ENCODE measurements around the gene PLCB1.

Gene PLCB1

DNA sequence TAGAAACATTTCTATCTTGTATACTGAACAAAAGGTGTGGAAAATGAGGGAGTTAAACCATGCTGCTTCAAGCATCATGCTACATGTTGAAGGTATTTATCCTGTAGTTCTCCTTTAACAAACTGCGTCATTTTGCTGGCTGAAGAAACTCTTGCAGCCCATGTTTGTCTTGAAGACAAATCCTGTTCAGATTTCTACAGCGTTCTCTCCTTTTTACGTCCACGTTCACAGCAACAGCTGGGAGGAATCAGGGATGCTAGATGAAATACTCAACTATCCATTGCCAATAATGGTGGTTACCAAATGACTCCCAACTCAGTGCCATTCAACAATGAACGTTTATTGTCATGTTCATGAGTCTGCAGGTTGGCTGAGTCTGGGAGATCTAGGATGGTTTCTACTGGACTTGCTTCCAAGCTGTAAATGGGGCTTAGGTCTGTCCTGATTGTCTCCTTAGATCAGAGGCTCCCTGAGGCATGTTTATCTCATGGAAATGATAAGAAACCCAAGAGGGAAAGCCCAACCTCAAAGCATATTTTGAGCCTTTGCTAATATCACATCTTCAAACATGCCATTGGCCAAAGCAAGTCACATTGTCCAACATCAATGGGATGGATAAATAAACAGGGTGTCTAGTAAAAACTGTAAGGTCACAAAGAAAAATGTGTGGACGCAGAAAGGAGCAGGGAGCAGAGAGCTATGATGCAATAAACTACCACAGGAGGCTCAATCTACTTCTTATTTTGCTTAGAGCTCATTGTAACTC lies 2.7 kb upstream of the PLCB1 start:
- no peak overlapping the region for H3K4me3 ChIP-seq (ENCODE audit: low read depth, low read length)
- TF ChIP-seq CTCF (IDR thresholded peaks at IDR 0.05; ENCODE audit: low read depth, low read length): no peak

GRCh38 chr20:8130840-8131526 lies 1.1 kb upstream of the PLCB1 start:
- H3K4me3 ChIP-seq (ENCODE audit: low read depth, low read length): peak overlapping the region; percentile 71

GRCh38 chr20:8132484-8133309 lies 631 bp downstream of the PLCB1 start:
- no peak for TF ChIP-seq CTCF (IDR thresholded peaks at IDR 0.05; ENCODE audit: low read depth, low read length)

More at GRCh38 chr20:8130840-8131526, 1.1 kb upstream of the PLCB1 start:
- no peak for TF ChIP-seq CTCF (IDR thresholded peaks at IDR 0.05; ENCODE audit: low read depth, low read length)

DNA sequence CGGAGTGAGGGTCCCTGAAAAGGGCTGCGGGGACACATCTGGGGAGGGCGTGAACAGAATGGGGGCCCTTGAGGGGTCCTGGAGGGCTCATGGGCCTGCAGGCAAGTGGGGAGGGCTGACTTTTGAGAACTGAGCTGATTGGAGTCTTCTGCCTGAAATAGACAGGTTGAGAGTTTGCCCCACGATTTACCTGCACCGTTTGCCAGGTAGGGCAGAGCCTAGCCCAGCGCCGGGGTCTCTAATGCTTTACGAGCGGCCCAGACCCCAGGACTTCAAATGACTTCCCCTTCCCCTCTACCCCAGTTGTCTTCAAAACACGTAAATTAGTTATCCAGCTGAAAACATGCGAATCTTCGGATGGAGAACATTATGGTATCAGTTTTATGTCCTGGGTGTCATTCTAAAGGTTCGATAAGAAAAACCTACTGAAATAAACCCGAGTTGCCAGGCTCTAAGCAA lies 1.3 kb downstream of the PLCB1 start:
- peak overlapping the region; percentile 71 for H3K4me3 ChIP-seq (ENCODE audit: low read depth, low read length)
- TF ChIP-seq CTCF (IDR thresholded peaks at IDR 0.05; ENCODE audit: low read depth, low read length): no peak

More at GRCh38 chr20:8132484-8133309, 631 bp downstream of the PLCB1 start:
- peak overlapping the region; percentile 71 for H3K4me3 ChIP-seq (ENCODE audit: low read depth, low read length)

GRCh38 chr20:8133851-8134451 lies 1.9 kb downstream of the PLCB1 start:
- no peak for TF ChIP-seq CTCF (IDR thresholded peaks at IDR 0.05; ENCODE audit: low read depth, low read length)
- H3K4me3 ChIP-seq (ENCODE audit: low read depth, low read length): no peak overlapping the region

DNA sequence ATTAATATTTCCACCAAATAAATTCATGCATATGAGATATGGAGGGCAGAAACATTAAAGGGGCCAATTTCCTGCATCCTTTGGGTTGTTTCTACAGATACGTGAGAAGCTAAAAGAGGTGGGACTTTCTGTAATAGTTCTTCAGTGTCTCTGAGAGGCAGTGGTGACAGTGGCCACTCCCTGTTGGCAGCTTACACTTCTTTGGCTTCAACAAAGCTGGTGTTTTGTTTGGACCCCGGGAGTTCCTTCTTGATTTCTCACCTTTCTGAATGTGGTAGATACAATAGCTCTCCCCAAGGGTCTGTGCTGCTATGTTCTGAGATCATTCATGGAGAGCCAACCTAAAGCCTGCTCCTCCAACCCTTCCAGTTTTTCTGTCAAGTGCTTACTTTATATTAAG lies 7.8 kb downstream of the PLCB1 start:
- TF ChIP-seq CTCF (IDR thresholded peaks at IDR 0.05; ENCODE audit: low read depth, low read length): no peak
- no peak overlapping the region for H3K4me3 ChIP-seq (ENCODE audit: low read depth, low read length)
